H1 (cell line): ENCODE results near the gene SCART1. TPM values are rescaled to one million over a fixed set of nuclear protein-coding genes. Genes with fewer than 3 reads are reported as not detected.

Experiments used
- CTCF ChIA-PET: fragments of 300-600 bp; sonication (Branson Sonifier 250); formaldehyde crosslinking; loops from one replicate; lab custom pipeline; 2021; ENCODE audit not compliant: partially characterized antibody; lab: Charles Lee
- POLR2A ChIA-PET: fragments of 300-600 bp; sonication (Branson Sonifier 250); formaldehyde crosslinking; loops from one replicate; lab custom pipeline; 2021; ENCODE audit warnings: inconsistent platforms; ENCODE audit not compliant: partially characterized antibody; lab: Charles Lee
- DNase-seq, 2 experiments: peaks; one replicate each; pipeline versions ENCODE4 v3.0.0 to v3.0.0-alpha.2; 2010 to 2022; ENCODE audit warnings: low spot score in 2 of 2, low read depth in 1 of 2, mixed read lengths in 1 of 2
- FAIRE-seq: peaks from 2 replicates; lab custom pipeline; 2011; peaks lifted over from hg19 to GRCh38; lab: Jason Lieb, UNC
- H2AFZ ChIP-seq: 2 replicates; pipeline ENCODE4 v1.8.1; 2012; ENCODE audit warnings: low read length, inconsistent platforms
- H2AK5ac ChIP-seq: 2 replicates; pipeline ENCODE4 v1.6.1; 2013; ENCODE audit warnings: low read depth, low read length
- H2BK120ac ChIP-seq: replicated peaks from 2 replicates; pipeline ENCODE3; 2013; ENCODE audit warnings: low read depth, low read length, inconsistent platforms
- H2BK12ac ChIP-seq: 2 replicates; pipeline ENCODE4 v1.6.1; 2013; ENCODE audit warnings: low read depth, low read length
- H2BK15ac ChIP-seq: 2 replicates; pipeline ENCODE4 v1.6.1; 2013; ENCODE audit warnings: low read length
- H2BK20ac ChIP-seq: 2 replicates; pipeline ENCODE4 v1.6.1; 2013; ENCODE audit warnings: low read length
- H2BK5ac ChIP-seq: 2 replicates; pipeline ENCODE4 v1.6.1; 2013; ENCODE audit warnings: low read depth, low read length
- H3K14ac ChIP-seq: 2 replicates; pipeline ENCODE4 v1.6.1; 2013; ENCODE audit warnings: inconsistent platforms; ENCODE audit not compliant: insufficient read length
- H3K18ac ChIP-seq: 2 replicates; pipeline ENCODE4 v1.6.1; 2013; ENCODE audit warnings: low read length; ENCODE audit errors: extremely low read depth
- H3K23ac ChIP-seq: 2 replicates; pipeline ENCODE4 v1.6.1; 2013; ENCODE audit warnings: inconsistent platforms; ENCODE audit not compliant: insufficient read length
- H3K23me2 ChIP-seq: 2 replicates; pipeline ENCODE4 v1.6.1; 2013; ENCODE audit warnings: low read depth, low read length
- H3K27ac ChIP-seq: 2 replicates; pipeline ENCODE4 v1.6.1; 2011; ENCODE audit warnings: low read depth, low read length, inconsistent platforms
- H3K27me3 ChIP-seq, 4 experiments: replicated peaks in 1 of 4; 1 replicate in 1 of 4; 2 replicates in 3 of 4; pipeline versions ENCODE4 v1.6.1 to v1.8.1; 2011 to 2013; ENCODE audit warnings: low read length in 3 of 4, mild to moderate bottlenecking in 3 of 4, inconsistent platforms in 2 of 4, mixed read lengths in 2 of 4, moderate library complexity in 1 of 4; ENCODE audit not compliant: control insufficient read depth in 3 of 4, insufficient read depth in 3 of 4; ENCODE audit errors: extremely low read depth in 1 of 4
- H3K36me3 ChIP-seq, 4 experiments: 2 replicates each; pipeline versions ENCODE4 v1.6.1 to v1.8.1; 2011 to 2013; ENCODE audit warnings: mild to moderate bottlenecking in 4 of 4, low read length in 3 of 4, moderate library complexity in 2 of 4, control low read depth in 1 of 4, inconsistent platforms in 1 of 4; ENCODE audit not compliant: insufficient read depth in 4 of 4, control insufficient read depth in 2 of 4
- H3K4ac ChIP-seq: replicated peaks from 2 replicates; pipeline ENCODE3; 2013; ENCODE audit warnings: low read length, low read depth, mixed read lengths, inconsistent platforms; ENCODE audit not compliant: insufficient read length
- H3K4me1 ChIP-seq, 4 experiments: replicated peaks in 1 of 4; 1 replicate in 1 of 4; 2 replicates in 3 of 4; pipeline versions ENCODE4 v1.6.1 to v1.8.1; 2011 to 2013; ENCODE audit warnings: low read length in 3 of 4, inconsistent platforms in 2 of 4, mixed read lengths in 1 of 4; ENCODE audit not compliant: insufficient read depth in 4 of 4, control insufficient read depth in 3 of 4
- H3K4me2 ChIP-seq, 2 experiments: 2 replicates each; pipeline versions ENCODE4 v1.6.1 to v1.8.1; 2011 to 2013; ENCODE audit warnings: low read depth in 2 of 2, low read length in 2 of 2, control low read depth in 1 of 2, inconsistent platforms in 1 of 2, mild to moderate bottlenecking in 1 of 2; ENCODE audit not compliant: insufficient read depth in 1 of 2
- H3K4me3 ChIP-seq, 4 experiments: fragments of 200-600, 300-600 bp in 1 of 4; sonication (generic), shearing (Covaris generic), sonication (Bioruptor Twin) in 1 of 4; 2 replicates each; pipeline versions ENCODE4 v1.5.1 to v1.8.1; 2011 to 2016; ENCODE audit warnings: low read length in 4 of 4, low read depth in 3 of 4, control low read depth in 2 of 4, inconsistent platforms in 2 of 4, mild to moderate bottlenecking in 2 of 4, mixed read lengths in 1 of 4, moderate library complexity in 1 of 4; ENCODE audit not compliant: insufficient read depth in 2 of 4; ENCODE audit errors: extremely low read depth in 1 of 4
- H3K56ac ChIP-seq: replicated peaks from 2 replicates; pipeline ENCODE3; 2013; ENCODE audit warnings: low read depth, mild to moderate bottlenecking, mixed read lengths, low read length, inconsistent platforms; ENCODE audit not compliant: insufficient read length
- H3K79me1 ChIP-seq: 2 replicates; pipeline ENCODE4 v1.6.1; 2013; ENCODE audit warnings: low read depth, low read length, control low read depth
- H3K79me2 ChIP-seq, 2 experiments: 2 replicates each; pipeline versions ENCODE4 v1.6.1 to v1.8.1; 2012 to 2013; ENCODE audit warnings: low read length in 2 of 2, mild to moderate bottlenecking in 2 of 2, inconsistent platforms in 1 of 2; ENCODE audit not compliant: insufficient read depth in 2 of 2, control insufficient read depth in 1 of 2
- H3K9ac ChIP-seq, 4 experiments: replicated peaks in 1 of 4; 1 replicate in 1 of 4; 2 replicates in 3 of 4; pipeline versions ENCODE4 v1.6.1 to v1.8.1; 2011 to 2013; ENCODE audit warnings: low read depth in 3 of 4, low read length in 3 of 4, control low read depth in 2 of 4, mild to moderate bottlenecking in 2 of 4, moderate library complexity in 2 of 4, inconsistent platforms in 1 of 4; ENCODE audit errors: extremely low read depth in 1 of 4
- H3K9me3 ChIP-seq, 2 experiments: 2 replicates each; pipeline versions ENCODE4 v1.6.1 to v1.8.1; 2012 to 2013; ENCODE audit warnings: mild to moderate bottlenecking in 2 of 2, moderate library complexity in 2 of 2, control low read depth in 1 of 2, inconsistent platforms in 1 of 2, low read depth in 1 of 2, low read length in 1 of 2, mixed read lengths in 1 of 2; ENCODE audit not compliant: insufficient read depth in 2 of 2
- H4K20me1 ChIP-seq, 2 experiments: replicated peaks in 1 of 2; 2 replicates each; pipeline versions ENCODE3 to v1.8.1; 2011 to 2013; ENCODE audit warnings: inconsistent platforms in 2 of 2, low read length in 2 of 2, mild to moderate bottlenecking in 1 of 2; ENCODE audit not compliant: insufficient read depth in 2 of 2, control insufficient read depth in 1 of 2
- H4K5ac ChIP-seq: 2 replicates; pipeline ENCODE4 v1.6.1; 2013; ENCODE audit warnings: low read length, low read depth, mixed read lengths, inconsistent platforms; ENCODE audit not compliant: insufficient read length
- H4K8ac ChIP-seq: 2 replicates; pipeline ENCODE4 v1.8.0; 2013; ENCODE audit warnings: mild to moderate bottlenecking, moderate library complexity, low read length, inconsistent platforms; ENCODE audit not compliant: insufficient read depth; ENCODE audit errors: extremely low read depth
- H4K91ac ChIP-seq: replicated peaks from 2 replicates; pipeline ENCODE3; 2013; ENCODE audit warnings: low read length, mixed read lengths, inconsistent platforms; ENCODE audit not compliant: insufficient read length
- CHD2 ChIP-seq: IDR thresholded peaks from 2 replicates; pipeline ENCODE4 v1.6.1; 2012; ENCODE audit warnings: low read length, improper control_type of control experiment
- E2F6 ChIP-seq: IDR thresholded peaks from 2 replicates; pipeline ENCODE4 v1.6.1; 2012; ENCODE audit warnings: inconsistent platforms
- NRF1 ChIP-seq: IDR thresholded peaks from 2 replicates; pipeline ENCODE4 v1.6.1; 2011; ENCODE audit warnings: mild to moderate bottlenecking, low read depth, low read length, improper control_type of control experiment
- WGBS, 2 experiments: shearing (Covaris generic) in 1 of 2; methylation state at CpG; one replicate each; pipeline versions ENCODE4 v1.1.6 to v1.1.7; 2013 to 2015; ENCODE audit warnings: low lambda C conversion rate in 2 of 2, mixed read lengths in 2 of 2, inconsistent platforms in 1 of 2, low coverage in 1 of 2, missing lambda C conversion rate in 1 of 2; ENCODE audit not compliant: insufficient replicate concordance in 2 of 2, insufficient coverage in 1 of 2, insufficient read length in 1 of 2; ENCODE audit errors: extremely low coverage in 1 of 2, missing lambda C conversion rate in 1 of 2; 5-methylcytosine and 5-hydroxymethylcytosine counted together
- polyA plus RNA-seq, 7 experiments: library from polyadenylated mRNA; depleted of rRNA in 3 of 7; stranded (reverse) in 5 of 7; unstranded in 2 of 7; fragments of >200 nt in 5 of 7; fragments of 200-250 nt in 2 of 7; gene quantifications; 1 replicate in 5 of 7; 2 replicates in 1 of 7; 4 replicates in 1 of 7; pipeline versions ENCODE4 v1.2.1 to v1.2.3, GENCODE V29; 2011 to 2013; ENCODE audit warnings: missing spikeins in 2 of 7, mixed read lengths in 2 of 7
- total RNA-seq: library from RNA; stranded (reverse); fragmentation: NEBNext Ultra II Directional; extraction: Animal tissue kit (Norgen Biotek cat#: 25700); gene quantifications from 2 replicates; pipeline ENCODE4 v1.2.1, GENCODE V29; 2021

The SCART1 gene
- total and polyA plus RNA-seq, 2 of the 8 experiments (the other 6 are each of a cell fraction or from before 2014, with no cell fraction given): 0.14 to 0.19 TPM

- ChIA-PET POLR2A (interaction anchor here (0.8 kb wide), 1 partner anchor 33 kb away, joined by 3 read pairs; the partner anchor contains the start of gene PAOX), CTCF (no interaction called here)
- H3K4me3 ChIP-seq: no peak overlapping the region
- no peak for TF ChIP-seq NRF1
- TF ChIP-seq CHD2: no peak
- no peak for TF ChIP-seq E2F6
Observed at GRCh38 chr10:133411523-133412380, 42.0 kb upstream of the SCART1 start.

More at GRCh38 chr10:133411523-133412380, 42.0 kb upstream of the SCART1 start:
- Histone ChIP-seq H3K18ac (no peak overlapping the region), H2BK5ac (no peak overlapping the region), H3K23me2 (no peaks in the 10 kb centered on the region), H4K20me1 (peaks cover 0 to 4% of the 10 kb centered on the region in 2 experiments), H4K5ac (no peak overlapping the region), H3K4ac (no peak overlapping the region), H3K23ac (no peak overlapping the region), H3K4me1 (no peaks in the 10 kb centered on the region), H3K14ac (no peak overlapping the region), H3K36me3 (peaks cover 0 to 49% (median 19%) of the 10 kb centered on the region in 4 experiments; a peak in 6 of 8 replicates), H3K9me3 (peaks cover 9 to 12% of the 10 kb centered on the region in 2 experiments; a peak in 3 of 4 replicates), H4K91ac (no peak overlapping the region), H2BK120ac (no peak overlapping the region), H2AFZ (no peak overlapping the region), H3K27ac (no peak overlapping the region), H2BK15ac (no peak overlapping the region), H2BK20ac (no peak overlapping the region), H3K56ac (no peak overlapping the region), H2BK12ac (no peak overlapping the region), H3K9ac (no peak overlapping the region), H2AK5ac (no peak overlapping the region), H4K8ac (no peak overlapping the region), H3K79me2 (peaks cover 3 to 35% of the 10 kb centered on the region in 2 experiments), H3K4me2 (no peak overlapping the region), H3K27me3 (no peaks in the 10 kb centered on the region), H3K79me1 (peaks cover 3% of the 10 kb centered on the region; the same call in 1 of the 2 replicates)
- FAIRE-seq: no peak
- WGBS, 2 experiments: 97% methylated on average over 7 of the region's 7 CpGs; no CpG with 5 or more reads in 1 of the 2 experiments
- DNase-seq: no peak
